HG03558 (cell line): ENCODE results near the gene OR6J1.
"Not testable (repeated sequence)": the region's sequence is repeated elsewhere in the genome, so short reads cannot be mapped to it uniquely, and the experiment has no call there.

Experiments used
- ATAC-seq: cut with Tn5 transposase; IDR thresholded peaks from one replicate; pipeline ENCODE4 v1.9.1; 2021; ENCODE audit warnings: moderate number of reproducible peaks; ENCODE audit not compliant: unreplicated experiment; ENCODE audit errors: extremely low read depth

Gene OR6J1

DNA sequence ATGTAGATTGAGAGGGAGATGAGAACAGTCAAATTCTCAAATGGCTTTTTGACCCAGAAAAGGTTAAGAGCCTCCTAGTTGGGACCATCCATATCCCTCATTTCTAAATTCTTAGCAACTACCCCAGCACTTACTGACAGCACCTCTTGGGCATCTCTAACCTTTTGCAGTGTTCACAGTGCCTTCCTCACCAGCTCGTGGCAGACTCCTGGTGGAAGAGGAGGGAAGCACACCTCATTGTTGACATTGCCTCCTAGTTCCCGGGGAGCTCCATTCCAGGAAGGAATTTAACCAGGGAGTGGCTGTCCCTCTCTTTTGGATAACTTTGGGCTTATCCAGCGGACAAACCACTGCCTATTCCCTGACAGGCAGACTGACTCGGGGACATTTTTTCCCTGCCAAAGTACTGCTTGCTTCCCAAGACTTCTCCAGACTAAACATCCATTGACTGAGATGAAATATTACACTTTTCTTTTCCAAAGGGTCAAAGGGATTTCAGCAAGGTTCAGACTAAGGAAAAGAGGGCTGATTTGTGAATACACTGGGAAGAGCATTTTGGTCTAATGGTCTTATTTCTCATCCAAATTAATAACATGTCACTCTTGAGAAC is 9.0 kb upstream of the OR6J1 start:
- peak; percentile 46 for ATAC-seq

DNA sequence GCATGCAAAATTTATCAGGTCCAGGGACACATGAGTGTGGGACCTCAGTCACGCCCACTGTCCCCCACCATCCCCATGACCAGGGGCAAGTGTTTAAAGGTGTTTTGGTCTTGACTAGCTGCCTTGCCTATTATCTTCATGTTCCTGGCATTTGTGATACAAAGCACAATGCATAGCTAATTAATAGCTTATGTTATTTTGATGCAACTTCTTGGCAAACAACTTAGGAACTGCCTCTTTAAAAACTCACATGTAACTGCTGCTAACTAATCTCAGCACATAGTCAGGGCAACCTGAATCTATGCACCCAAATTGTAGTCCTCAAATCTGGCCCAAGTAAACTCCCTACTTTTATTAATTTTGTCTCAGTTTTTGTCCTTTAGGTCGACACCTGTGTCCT is 7.4 kb upstream of the OR6J1 start:
- ATAC-seq, result no peak

DNA sequence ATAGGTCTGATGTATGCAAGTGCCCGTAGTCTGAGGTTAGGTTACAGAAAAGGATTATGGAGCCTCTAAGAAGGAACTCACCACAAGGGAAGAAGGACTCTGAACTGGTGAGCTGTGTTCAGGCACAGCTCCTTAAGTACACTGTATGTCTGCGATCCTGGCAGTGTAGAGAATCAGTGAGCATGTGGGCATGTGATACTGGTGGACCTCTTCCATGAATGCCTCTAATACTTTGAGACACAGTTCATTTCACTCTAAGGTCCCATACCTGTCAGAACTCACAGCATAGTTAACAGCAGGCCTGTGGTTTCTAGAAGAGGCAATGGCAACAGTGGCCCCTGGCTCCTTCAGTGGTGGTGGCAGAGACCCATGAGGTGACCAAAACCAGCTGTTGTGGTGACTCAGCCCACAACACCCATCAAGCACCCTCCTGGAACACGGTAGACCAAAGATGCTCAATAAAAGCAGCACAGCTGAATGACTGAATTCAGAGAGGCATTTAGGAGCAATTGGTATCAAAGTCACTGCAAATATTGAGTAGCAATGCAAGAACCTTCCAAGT is 6.9 kb upstream of the OR6J1 start:
- no peak for ATAC-seq

DNA sequence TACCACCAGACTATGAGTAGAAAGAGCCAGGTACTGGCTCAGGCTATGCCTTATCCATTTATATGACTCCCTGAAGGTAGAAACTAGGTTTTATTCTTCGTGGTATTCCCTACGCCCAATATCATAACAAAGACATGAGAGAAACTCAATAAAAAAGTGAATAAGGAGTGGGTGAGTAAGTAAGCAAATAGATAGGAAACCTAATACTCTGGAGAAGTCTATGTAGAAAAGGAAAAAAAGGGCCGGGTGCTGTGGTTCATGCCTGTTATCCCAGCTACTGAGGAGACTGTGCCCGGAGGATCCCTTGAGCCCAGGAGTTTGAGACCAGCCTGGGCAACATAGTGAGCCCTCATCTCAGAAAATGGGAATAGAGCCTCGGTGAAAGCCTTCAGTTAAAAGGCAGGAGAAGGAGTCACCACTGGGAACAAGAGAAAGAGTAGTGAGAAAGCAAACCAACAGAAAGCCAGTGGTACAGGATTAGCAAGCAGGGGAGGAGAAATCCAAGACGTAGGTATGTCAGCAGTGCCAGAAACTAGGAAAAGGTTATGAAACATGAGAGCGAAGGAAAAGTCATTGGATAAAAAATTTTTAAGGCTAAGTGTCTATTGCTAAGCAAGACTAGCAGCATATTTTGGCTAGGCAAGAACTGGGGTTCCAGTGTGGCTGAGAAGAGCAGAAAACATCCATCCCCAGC is 6.0 kb upstream of the OR6J1 start:
- no peak for ATAC-seq

DNA sequence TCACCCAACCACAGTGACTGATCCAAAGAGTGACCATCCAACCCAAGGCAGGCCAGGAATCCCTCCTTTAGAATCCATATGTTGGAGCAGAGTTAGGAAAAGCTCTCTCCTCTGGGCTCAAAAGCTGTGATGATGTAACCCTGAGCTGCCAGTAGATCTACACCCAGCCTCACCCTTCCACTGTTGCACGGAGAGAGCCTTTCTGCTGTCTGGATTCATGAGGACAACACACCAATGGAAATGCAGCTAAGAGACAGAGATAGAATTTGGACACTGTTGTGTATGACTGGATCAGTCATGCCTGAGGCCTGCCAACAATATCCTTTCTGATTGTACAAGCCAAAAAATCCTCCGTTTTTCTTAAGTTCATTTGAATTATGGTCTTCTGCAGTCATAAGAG is 4.4 kb upstream of the OR6J1 start:
- no peak for ATAC-seq

DNA sequence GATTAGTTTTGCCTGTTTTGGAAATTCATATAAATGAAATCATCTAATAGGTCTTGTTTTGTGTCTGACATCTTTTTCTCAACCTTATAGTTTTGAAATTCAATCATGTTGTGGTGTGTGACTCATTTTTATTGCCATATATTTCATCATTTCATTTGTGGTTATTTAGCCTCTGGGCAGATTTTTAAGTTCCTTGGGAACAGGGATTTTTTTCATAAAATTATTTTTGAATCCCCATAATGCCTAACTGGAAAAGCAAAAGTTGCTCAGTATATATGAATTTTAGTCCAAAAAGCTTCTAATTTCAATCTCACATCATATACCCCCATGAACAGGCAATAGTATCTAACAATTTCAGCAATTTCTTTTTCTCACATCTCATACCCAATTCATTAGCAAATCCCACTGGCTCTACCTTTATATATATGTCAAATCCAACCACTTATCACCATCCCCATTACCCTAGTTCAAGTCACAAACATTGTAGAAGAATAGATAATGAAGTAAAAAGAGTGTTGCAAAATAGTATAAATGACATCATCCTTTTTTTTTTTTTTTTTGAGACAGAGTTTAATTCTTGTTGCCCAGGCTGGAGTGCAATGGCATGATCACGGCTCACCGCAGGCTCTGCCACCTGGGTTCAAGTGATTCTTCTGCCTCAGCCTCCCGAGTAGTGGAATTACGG is 2.6 kb upstream of the OR6J1 start:
- no peak for ATAC-seq

DNA sequence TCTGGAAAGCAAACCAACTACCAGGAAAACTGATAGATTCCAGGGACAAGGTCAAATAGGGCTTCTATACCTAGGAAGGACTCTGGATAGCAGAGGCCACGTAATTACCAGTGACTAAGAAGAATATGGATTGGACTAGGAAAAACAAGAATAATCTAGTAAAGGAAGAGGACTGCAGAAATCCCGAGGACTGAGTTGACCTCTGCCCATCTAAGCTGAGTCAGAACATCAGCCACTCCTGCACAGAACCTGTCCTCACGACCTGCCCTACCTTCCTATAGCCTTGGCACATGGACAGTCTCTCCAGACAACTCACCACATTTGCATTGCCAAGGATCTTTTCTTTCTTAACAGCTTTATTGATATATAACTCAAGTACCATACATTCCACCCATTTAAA is 2.3 kb downstream of the OR6J1 start:
- no peak for ATAC-seq

DNA sequence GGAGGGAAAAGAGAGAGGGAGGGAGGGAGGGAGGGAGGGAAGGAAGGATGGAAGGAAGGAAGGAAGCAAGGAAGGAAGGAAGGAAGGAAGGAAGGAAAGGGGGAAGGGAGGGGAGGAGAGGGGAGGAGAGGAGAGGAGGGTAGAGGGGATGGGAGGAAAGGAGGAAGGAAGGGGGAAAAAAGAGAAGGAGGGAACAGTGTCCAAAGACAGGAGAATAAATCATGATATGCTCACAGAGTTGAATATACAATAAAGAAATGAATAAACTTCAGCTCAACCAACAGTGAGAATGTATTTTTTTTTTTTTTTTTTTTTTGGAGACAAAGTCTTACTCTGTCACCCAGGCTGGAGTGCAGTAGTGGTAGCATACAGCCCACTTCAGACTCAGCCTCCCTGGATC is 4.0 kb downstream of the OR6J1 start:
- ATAC-seq, result no peak

DNA sequence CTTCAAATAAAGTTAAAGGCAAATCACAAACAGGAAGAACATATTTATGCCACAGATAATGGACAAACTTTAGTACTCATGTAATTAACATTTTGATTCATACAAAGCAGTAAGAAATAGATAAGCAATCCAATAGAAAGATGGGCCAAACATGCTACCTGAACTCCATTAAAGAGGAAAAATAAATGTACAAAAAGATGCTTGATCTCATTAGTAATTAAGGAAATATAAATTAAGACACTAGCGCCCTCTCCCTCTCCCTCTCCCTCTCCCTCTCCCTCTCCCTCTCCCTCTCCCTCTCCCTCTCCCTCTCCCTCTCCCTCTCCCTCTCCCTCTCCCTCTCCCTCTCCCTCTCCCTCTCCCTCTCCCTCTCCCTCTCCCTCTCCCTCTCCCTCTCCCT is 8.2 kb downstream of the OR6J1 start:
- not testable (repeated sequence) for ATAC-seq

DNA sequence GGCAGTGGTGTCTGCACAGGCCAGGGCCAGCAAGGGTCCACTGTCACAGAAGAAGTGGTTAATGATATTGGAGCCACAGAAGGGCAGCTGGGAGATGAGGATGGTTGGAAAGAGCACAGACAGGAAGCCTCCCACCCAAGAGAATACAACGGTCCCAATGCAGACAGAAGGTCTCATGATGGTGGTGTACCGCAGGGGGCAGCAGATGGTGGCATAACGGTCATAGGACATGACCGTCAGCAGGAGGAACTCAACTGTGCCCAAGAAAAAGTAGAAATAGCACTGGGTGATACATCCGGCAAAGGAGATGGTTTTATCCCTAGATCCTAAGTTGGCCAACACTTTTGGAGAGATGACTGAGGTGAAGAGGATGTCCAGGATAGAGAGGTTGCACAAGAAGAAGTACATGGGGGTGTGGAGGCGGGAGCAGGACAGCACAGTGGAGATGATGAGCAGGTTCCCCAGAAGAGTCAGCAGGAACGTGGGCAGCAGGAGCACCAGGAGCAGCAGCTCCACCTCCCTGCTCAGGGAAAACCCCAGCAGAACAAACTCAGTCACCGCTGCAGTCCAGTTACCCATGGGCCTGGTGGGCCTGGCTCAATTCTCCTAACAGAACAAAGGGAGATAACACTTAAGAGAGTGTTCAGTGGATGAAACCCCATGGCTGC is 9.8 kb downstream of the OR6J1 start:
- no peak for ATAC-seq

DNA sequence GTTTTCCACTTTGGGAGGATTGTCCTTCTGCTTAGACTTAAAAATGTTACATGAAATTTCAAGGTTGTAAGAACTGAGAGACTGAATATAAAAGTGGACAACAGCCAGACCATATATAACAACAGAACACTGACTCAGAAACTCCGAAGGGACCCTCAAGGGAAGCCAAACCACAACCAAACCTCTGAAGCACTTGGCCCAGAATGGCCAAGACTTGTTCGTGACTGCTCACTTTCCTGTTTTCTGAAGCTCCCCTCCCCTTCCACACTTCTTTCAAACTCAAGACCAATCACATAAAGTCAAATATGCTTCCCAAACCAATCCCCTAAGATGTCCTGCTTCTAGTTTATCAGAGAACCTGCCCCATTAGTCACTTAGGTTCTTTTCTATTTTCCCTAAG is 13.7 kb downstream of the OR6J1 start:
- no peak for ATAC-seq

DNA sequence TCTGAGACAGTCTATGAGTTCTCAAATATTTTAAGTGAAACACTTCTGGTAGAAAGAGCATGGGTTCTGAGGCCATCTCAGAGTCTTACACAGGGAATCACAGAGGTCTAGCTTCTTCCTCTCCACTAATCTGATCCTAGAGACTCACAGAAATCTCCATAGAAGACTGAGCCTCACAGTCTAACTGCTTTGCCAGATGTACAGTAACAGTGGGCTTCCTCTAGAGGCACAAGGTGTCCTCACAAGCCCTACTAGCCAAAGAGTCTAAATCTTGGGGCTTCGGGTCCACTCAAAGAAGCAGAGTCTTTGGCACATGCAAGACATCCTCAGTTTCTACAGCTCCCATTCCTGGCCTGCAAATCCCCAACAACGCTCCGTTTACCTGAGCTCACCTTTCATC is 14.1 kb downstream of the OR6J1 start:
- no peak for ATAC-seq

DNA sequence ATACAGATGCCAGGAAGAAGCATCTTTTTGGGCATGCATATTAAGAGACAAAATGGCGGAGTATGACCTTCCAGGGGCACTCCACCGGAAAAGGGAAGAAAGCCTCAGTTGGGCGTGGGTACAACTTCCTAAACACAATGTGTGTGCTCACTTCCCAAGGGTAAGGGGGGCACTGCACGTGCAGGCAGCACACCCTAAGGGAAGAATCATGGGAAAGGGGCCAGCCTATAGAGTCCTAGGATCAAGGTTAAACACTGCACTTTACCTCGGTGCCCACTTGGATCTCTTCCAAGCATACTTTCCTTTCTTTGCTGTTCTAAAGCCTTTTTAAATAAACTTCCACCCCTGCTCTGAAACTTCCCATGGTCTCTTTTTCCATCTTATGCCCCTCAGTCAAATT is 14.8 kb downstream of the OR6J1 start:
- ATAC-seq, result no peak

DNA sequence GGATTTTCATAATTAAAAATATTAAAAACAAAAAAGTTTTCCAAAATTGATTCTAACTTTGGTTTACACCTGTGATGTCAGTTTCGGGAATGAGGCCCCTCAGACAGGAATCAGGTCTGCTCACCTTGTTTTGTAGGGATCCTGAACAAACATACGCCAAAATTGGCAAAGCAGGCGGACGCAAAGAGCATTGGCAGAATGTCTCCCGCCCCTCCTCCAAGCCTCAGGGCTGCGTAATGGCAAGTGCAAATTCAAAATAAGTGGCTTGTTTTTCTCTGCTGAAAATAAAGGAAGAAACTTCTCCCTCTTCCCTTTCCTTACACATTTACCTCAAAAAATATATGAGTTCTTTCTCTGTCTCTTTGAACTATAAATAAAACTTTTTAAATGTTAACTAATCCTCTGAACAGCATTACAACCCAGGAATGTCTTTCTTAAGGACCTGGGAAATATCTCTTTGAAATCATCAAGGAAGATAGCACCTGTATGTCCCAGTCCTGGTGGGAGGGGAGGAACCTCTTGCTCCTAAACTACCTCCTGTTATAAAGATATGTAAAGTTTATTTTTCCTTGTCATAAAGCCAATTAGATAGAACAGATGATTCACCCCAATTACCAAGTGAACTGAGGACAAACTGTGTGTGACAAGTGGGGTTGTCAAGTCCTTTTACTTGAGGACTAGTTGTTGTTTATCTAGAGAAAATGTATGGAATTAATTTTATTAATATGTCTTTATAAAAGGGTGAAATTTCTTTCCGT is 16.5 kb downstream of the OR6J1 start:
- no peak for ATAC-seq

DNA sequence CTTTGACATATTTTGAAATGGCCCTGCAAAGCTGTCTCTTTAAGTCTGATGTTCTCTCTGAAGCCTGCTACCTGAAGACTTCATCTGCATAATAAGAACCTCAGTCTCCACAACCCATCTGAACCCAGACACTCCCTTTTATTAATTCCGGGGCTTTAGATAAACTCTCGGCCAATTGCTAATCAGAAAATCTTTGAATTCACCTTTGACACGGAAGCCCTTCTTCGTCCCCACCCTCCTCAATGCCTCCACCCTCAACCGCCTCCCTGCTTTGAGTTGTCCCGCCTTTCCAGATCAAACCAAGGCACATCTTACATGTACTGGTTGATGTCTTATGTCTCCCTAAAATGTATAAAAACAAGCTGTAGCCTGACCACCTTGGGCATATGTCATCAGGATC is 17.6 kb downstream of the OR6J1 start:
- no peak for ATAC-seq

DNA sequence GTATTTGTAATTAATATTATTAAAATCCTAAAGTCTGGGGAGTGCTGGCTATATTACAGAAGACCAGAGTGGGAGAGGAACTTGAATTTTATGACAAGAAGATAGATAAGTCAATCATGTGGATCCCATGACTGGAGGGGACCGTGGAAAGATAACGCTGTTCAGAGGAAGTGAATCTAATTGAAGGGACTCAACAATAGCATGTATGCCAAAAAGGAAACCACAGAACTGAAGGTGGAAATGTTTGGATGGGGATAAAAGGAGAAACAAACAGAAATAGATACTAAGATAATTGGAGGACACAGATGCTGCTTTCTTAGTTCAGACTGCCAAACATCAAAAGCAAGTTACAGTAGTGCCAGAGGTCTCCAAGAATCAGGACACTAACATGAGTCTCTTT is 21.1 kb downstream of the OR6J1 start:
- ATAC-seq, result no peak

DNA sequence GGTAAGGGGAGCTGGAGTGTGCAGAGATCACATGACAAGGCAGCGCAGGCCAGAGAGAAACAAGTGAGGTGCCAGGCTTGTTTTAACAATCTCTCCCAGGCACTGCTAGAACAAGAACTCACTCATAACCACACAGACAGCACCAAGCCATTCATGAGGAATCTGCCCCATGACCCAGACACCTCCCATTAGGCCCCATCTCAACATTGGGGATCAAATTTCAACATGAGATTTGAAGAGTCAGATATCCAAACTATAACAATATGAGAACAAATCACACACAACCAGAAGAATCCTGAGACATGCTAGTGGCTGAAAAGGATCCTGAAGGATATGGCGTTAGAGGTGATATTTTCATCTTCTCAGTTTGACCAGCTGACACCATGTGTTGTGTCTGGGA is 21.9 kb downstream of the OR6J1 start:
- no peak for ATAC-seq

DNA sequence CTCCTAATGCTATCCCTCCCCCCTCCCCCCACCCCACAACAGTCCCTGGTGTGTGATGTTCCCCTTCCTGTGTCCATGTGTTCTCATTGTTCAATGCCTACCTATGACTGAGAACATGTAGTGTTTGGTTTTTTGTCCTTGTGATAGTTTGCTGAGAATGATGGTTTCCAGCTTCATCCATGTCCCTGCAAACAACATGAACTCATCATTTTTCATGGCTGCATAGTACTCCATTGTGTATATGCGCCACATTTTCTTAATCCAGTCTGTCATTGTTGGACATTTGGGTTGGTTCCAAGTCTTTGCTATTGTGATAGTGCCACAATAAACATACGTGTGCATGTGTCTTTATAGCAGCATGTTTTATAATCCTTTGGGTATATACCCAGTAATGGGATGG is 28.4 kb downstream of the OR6J1 start:
- not testable (repeated sequence) for ATAC-seq

DNA sequence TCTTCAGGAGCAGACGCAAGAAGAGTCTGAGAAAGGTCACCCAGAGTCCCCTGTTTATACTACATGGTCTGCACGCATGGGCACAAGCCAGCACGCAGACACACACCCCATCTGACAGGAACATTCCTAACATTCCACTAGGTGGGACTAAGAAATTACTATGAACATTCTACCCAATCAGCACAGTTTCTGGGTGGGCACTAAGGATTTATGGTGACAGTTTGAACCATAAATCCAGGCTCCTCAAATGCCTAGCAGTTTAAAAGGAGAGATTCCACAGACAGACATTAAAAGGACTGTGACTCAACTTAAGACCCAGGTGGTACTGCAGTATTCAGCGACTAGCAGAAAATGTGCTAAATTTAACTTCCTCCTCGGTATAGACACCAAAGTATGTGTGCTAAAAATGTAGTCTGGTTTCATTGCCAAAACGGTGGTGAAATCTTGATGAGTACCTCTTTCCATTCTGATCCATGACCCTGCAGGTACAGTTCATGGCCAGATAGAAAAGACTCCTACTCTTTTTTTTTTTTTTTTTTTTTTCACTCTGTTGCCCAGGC is 29.8 kb downstream of the OR6J1 start:
- no peak for ATAC-seq

DNA sequence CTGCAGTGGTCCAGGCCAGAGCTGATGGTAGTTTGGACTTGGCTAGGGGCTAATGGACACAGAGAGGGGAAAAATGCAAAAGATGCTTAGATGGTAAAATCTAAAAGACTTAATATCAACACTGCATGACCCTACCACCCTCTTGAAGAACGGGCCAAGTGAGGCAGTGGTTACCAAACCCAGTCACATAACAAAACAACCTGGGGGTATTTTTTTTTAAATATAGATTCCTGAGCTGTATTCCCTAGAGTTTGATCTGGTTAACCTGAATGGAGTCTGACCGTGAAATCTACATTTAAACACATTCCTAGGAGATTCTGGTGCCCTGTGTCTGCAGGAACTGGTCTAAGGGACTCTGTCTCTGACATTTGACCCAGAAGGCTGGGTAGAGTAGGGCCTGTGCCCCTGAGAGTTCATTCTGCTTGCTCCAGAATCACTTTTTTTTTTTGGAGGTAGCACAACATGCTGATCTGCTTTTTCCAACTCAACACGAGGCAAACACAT is 30.4 kb downstream of the OR6J1 start:
- no peak for ATAC-seq
